ENCODE data around the gene LDLRAD4.

LDLRAD4 gene

DNA sequence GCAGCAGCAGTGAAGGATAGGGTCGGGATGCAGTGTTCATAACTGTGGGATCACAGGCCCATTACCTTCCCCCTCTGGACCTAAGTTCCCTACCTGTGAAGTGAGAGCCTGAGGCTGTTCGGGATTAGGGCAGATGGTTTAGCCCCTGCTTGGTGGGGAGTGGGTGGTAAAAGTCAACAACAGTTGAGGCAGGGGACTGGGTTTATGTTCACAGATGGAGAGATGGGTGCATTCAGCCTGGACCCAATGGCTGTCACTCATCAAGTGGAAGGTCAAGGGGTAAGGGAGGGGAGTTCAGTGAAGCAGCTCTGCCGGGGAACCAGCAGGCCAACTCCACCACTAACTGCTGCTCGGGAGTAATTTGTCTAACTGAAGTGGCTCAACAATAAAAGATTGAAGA, 327.4 kb downstream of the LDLRAD4 start:
- no peak for DNase-seq

DNA sequence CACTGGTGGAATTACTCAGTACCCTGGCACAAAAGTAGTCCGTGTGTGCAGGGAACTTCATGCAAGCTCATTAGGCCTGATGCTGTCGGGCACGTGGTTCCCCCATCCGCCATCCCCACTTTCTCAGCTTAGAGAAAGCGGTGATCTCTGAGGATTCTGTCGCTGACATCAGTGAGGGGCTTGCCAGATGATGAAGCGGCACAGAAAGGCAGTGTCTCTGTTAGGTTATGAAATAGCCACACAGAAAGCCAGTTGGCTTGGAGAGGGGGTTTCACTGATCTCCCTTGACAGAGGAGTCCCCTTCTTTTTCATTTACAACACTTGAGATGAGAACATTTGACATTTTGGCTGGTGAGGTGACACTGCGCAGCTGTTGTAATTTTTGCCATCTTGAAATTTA, 328.1 kb downstream of the LDLRAD4 start:
- no peak for DNase-seq

DNA sequence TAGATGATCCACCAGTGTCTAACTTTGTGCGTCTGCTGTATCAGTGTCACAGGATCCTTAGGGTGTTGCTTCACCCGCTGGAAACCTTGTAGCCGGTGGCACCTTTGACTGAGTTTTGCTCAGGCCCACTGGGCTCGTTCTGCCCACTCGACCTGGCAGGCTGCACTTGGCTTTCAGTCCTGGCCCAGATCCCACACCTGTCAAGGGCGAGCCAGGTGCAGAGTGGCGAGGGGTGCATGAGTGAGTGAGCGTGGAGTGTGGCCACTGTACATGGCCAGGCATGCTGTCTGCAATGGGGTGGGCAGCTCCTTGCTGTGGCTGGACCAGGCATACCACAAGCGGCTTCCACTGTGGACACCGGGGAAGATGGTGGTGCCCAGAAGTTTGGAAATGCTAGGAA, 328.8 kb downstream of the LDLRAD4 start:
- DNase-seq: no peak

DNA sequence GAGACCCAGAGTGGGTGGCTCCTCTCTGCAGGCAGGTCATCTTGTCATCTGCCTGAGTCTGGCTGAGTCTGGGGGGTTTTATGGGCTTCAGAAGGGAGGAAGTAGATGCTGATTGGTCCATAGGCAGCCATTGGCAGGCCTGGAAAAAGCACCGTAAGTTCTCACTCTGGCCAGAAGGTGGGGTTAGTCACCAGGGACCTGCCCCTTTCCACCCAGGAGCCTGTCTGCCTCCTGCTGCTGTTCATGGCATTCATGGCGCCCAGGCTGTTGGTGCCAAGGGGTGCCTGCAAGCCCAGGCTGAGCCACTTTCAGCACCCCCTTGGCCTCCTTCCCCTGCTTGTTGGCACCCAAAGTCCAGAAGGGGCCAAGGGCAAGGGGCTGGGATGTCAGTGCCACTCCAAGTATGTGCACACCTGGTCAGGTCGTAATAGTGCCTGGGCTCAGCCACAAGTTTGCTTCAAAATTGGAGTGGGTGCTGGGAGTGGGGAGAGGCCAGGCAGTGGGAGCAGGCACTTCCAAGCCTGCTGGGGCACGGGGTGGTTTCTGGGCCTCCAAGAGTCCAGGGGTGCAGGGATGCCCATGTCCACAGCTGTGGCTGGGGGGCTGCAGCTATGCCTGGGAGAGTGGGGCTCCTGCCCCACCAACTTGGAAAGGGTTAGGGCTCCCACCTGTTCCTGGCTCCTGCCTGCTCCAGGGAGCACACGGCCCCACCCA, 329.7 kb downstream of the LDLRAD4 start:
- no peak for DNase-seq

DNA sequence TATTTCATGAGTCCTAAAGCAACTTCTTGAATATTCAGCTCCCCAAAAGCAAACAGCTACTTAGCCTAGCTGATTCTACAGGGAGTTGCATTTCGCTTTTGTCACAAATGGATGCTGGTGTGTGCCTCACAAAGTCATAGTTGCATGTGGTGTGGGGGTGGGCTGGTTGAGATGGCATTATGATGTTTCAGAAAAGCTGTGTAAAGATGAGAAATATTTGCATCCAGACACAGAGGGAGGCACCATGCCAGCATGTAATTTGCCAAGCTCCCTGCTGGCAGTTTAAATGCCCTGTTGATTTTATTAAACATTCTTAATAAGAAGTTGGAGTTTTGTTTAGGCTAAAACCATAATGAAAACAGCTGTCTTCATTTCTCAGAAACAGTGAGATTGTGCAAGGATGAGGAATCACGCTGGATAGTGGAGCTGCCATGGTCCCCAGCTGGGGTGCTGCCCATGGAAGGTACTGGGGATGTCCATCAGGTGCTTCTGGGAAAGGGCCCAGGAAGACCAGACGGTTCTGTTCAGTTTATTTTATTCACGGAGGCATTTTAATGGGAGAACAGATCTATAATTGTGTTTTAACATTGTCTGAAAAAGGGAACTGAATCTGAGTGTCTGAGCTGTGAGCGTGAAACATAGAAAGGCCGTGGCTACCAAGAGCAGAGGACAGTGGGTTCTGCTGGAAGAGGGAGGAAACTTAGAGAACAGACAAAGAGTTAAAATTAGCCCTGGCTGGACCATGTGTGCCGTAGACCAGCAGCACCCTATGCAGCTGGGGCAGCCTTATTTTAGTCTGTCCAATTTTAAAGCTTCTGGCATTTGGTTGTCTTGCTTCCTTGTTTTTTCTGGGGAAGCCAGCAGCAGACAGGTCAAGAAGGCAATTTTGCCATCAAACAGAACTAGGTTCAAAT, 330.7 kb downstream of the LDLRAD4 start:
- DNase-seq: no peak

DNA sequence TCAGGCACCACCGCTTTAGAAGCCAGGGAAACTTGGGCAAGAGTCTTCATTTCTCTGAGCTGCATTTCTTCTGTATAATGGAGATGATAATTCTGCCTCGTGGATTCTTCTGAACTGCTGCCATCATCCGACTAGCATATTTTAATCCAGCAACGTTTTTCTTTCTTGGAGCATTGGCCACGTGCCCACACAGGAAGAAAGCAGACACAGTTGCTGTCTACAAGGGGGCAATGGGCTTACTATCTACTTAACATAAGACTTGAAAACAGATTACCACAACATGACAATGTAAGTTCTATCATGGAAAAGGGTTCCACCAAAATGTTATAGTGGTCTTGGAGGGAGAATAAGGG, 331.3 kb downstream of the LDLRAD4 start:
- DNase-seq: no peak

DNA sequence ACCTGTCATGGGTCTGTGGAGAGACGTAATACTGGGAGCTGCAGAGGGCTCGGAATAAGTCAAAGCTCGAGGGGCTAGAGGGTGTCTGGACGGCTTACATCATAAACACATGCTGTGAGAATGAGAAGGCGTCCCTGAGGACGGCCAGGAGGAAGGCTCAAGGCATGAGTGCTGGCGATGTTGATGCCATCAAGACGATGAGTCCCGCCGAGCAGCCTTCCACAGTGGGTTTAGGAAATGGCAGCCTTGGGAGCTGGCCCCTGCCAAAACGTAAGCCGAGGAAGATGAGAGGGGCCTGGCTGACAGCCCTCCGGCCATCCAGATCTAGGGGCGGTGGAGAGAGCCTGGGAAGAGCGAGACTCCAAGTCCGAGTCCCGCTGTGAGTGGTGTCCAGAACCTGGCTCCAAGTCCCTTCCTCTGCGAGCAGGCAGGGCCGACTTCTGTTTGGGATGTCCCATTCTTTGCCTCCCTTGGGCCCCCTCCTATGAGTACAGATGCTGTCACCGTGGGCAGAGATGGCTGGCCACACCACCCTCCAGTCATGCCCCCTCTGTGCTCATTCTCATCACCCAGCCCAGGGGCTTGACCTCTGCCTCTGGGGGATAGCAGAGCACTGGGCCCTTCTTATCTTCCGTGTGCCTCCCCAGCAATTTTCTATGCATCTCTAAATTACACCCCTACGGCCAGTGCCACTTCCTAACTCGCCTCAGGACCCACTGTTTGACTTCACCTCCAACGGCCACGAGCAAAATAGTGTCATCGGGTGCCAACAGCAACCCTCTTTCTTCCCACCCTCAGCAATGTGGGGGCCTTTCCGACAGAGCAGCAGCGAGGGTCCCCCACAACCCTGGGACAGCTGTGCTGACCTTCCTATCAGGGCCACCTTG, 332.1 kb downstream of the LDLRAD4 start:
- no peak for DNase-seq

DNA sequence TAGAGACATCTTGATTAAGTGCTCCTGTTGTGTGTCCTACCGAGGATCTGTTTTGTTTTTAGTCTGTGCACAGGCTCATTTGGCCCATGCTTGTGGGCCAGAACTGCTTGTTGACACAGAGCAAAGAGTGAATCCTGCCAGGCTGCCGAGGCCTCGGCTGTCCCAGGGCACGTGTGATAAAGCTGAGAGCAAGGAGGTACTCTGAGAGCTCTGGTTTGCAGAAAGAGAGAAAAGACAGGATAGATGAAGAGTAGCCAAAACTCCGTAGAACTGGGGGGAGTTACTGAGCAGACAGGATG, 332.7 kb downstream of the LDLRAD4 start:
- DNase-seq: no peak

DNA sequence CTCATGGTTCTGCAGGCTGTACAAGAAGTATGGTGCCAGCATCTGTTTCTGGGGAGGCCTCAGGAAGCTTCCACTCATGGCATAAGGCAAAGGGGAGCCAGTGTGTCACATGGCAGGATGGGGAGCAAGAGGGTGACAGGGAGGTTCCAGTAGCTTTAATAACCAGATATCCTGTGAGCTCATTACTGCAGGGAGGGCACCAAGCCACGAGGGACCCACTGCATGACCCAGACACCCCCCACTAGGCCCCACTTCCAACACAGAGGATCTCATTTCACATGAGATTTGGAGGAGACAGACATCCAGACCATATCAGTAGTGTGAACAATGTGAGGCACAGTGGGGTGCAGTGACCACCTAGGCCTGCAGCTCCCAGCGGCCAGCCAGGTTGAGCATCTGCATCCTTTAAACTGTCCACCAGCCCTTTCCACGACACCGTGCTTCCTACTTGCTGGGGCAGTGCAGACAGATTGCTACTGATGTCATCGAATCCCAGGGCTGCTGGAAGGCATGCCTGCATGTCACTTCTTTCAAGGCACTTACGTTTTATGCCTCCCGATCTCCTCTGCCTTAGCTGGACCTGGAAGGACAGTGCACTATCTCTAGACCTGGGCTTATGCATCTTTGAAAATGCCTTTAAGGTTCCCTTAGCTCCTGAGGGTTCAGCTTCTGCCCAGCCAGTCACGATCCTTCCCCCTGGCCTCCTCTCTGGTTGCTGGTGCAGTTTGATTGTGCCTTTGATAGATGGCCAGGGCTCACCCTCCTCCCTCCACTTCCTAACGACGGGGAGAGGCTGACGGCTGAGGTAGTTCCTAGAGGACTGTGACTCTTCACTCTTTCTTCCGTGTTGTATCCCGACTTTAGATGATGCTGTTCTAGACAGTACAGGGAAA, 333.5 kb downstream of the LDLRAD4 start:
- DNase-seq: no peak

DNA sequence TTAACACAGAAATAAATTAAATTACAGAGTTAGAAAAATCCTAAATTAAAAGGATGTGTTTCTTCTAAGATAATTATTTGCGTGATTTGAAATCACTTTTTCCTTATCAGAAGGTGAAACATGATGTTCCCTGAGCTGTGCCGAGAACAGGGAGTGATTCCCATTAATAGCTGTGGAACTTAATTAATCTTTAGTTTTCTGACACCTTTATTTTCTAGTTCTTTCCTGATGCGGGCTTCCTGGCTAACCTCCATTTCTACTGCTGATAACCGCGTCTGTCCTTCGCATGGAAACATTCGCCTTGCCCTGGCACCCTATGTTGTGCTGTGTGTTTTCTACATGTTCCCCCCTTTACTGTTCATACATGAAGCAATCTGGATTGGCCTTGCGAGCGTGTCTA, 334.9 kb downstream of the LDLRAD4 start:
- DNase-seq: no peak

DNA sequence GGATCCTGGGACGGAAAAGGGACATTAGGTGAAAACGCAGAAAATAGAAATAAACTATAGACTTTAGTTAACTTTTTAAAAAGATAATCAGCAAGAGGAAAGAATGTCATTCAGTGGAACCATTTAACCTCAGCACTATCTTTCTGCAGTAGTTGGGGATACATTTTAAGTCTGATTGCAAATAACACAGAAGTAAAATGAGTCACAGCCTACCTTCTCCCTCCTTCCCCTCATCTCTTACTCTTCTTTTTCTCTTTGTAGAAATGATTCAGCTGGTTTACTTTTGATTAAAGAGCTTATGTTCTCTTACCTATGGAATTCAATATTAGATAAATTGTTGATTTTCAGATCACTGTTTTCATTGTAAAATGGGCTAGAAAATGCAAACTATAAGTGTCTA, 336.6 kb downstream of the LDLRAD4 start:
- DNase-seq: no peak

DNA sequence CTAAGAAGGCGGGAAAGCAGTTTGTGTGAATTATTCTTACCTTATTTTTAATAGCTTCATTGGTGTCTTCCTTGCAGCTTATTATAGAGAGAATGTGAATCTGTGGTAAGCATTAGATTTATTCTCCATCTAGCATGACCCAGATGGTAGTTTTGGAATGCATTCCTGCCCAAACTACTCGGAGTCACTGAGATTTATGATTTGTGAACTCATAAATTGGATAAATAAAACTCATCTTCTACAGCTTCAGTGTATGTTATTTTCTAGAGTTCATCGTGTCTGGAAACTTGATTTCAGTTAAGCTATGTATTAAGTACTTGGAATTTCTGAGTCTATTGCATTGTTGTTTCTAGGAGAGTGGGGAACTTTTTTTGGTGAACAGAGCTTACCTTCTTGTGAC, 337.3 kb downstream of the LDLRAD4 start:
- DNase-seq: no peak

DNA sequence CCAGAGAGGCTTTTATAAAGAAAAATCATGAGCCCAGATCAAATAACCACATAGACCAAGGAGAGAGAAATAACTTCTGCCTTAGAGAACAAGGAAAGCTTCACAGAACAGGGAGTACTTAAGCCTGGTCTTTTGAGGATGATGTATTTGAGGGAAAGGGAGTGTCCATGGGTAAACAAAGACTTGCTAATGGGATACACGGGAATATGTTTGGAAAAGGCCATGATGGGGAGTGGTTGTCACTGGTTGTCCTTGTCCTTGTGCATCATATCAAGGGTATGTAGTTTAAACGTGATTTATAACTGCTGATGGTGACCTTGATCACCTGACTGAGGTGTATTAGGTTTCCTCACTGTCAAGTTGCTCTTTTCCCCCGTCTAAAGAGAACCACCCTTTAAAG, 337.9 kb downstream of the LDLRAD4 start:
- no peak for DNase-seq

DNA sequence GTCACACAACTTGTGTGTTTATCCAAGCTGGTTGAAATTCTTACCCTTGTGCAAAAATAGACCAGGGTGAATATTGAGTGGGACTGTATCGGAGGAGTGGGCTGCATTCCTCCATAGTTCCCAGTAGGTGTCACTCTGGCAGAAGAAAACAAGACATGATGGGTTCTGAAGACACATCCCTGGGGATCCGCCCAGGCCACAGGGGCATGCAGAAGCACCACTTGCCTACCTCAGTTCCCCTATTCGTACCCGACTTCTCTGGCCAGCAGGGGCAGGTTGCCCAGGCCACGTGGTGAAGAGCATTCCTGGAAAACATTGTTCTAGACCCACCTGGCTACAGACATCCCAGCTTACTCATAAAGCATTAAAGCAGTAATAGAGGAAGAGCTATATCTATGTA, 339.6 kb downstream of the LDLRAD4 start:
- peak; percentile 44 for DNase-seq

DNA sequence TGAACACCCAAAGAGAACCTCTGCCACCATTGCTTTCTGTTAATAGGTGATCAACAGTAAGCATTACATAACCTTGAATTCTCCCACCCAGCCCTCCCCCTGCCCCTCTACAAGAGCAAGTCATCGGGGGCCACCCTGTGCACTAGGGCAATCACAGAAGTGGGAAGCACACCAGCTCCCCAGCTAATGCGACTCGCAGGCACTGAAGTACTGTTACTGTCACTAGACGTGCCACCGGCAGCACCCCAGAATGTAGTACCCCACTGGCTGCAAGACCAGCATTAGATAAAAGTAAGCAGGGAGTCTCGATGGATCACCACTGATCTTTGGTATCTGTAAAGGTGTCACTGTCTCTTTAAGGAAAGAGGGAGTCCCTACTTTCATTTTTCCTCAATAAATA, 340.2 kb downstream of the LDLRAD4 start:
- peak; percentile 16 for DNase-seq

DNA sequence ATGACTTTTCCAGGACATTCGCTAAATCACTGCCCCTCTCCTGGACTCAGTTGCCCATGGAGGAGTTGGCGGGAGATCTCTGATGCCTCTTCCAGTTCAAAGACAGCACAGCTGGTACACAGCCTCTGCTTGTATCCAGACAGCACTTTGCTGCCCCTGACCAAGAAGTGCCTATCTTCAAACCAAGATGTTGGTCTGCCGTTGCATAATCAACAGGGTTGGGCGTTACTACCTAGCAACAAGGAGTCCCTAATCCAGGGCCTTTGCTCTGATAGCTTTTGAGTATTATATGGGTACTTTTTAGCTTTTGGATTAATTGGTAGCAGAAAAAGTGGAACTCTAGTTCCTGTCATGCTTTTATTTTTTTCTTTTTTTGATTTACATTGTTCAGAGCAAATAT, 341.2 kb downstream of the LDLRAD4 start:
- DNase-seq: peak; percentile 20

DNA sequence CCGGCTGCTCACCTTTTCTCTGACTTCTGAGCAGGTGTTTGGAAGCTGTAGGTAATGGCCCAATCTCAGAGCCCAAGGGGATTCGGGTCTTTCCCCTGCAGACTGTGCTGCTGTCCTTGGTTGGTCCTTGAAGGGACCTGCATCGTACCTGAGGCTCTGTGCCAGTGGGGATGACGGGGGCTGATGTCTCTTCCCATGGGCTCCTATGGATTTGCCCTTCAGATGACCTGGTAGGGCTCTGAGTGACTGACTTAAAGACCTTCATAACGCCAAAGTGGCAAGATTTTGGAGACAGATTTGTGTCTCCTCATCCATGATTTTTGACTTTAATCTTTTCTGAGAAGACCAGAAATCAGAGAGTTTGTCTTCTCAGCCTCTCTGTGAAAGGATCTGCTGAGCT, 341.7 kb downstream of the LDLRAD4 start:
- DNase-seq: no peak

DNA sequence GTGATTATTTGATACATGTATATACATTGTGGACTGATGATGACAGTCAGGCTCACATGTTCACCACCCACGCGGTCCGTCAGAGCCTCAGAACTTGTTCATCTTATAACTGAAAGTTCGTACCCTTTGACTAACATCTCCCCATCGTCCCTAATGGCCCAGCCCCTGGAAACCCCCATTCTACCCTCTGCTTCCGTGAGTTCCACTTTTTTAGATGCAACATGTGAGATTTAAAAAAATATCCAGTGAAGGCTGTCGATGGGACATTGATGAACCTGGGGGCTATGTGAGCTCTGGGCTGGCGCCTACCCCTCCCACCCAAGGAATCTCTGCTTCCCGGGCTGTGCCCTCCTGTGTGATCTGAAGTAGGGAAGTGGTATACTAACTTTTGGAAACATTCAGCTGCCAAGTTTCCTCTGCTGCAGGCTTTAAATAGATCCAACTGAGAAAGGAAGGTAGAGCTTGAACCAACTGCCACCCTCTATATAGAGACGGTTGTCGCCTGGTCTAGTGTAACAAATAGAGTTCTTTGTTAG, 344.0 kb downstream of the LDLRAD4 start:
- DNase-seq: no peak

DNA sequence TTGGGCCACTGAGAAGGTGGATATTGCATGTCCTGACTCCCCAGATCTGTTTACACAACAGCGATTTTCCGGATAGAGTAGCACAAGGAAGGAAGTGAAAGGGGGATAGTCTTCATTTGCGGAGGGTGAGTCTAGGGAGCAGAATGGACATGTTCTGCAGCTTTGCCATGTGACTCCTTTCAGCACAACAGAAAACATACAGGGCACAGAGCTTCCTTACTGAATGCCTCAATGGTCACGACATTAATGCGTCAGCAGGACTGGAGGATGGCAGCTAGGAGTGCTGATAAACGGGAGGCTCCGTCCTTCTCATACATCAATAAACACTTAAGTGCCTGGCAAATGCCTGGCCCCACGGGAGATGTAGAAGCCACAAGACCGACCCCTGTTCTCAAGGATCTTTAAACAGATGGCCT, 344.8 kb downstream of the LDLRAD4 start:
- DNase-seq: no peak

DNA sequence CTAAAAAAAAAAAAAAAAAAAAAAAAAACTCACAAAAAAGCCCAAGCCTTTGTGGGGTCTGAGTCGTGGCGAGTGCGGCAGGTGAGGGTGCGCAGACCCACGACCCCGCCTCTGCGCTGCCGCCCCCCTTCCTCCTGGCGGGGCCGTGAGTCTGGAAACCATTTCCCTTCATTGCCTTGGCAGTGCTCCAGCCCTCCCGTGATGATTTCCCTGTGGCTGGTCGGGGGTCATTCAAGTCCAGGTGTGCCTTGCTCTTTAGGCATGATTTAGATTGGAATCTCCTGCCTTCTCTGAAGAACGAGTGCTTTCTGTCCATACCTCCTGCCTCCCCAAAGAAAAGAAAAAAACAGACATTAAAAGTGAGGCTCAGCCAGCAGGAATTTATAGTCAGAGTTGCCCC, 346.0 kb downstream of the LDLRAD4 start:
- DNase-seq: no peak

DNA sequence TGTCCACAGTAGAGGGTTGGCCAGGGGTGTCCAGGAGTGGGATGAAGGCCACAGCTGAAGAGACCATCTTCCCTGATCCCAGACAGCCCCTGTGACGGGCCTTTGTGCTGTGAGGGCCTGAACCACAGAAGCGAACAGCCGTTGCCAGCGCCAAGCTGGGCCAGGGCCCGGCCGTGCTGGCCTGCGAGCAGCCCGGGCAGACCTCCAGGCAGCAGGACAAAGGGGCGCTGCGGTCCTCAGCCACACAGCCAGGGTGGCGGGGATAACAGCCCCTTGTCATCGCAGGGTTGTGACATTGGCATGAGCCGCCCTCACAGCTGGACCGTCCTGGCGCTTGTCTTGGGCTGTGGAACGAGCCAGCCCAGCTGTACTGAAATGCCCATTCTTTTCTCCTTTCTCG, 346.7 kb downstream of the LDLRAD4 start:
- DNase-seq: no peak

Measured in right forelimb (tissue), 1 donor.